ENCODE measurements around the gene MAPK1. TPM values are rescaled to one million over a fixed set of nuclear protein-coding genes. Genes with fewer than 3 reads are reported as not detected.
"Not testable (repeated sequence)": the region's sequence is repeated elsewhere in the genome, so short reads cannot be mapped to it uniquely, and the experiment has no call there.

MAPK1 gene
- total and polyA plus RNA-seq, 2 donors (not counting 3 experiments of a cell fraction or from before 2014, with no cell fraction given): 50.9 to 163 TPM

DNA sequence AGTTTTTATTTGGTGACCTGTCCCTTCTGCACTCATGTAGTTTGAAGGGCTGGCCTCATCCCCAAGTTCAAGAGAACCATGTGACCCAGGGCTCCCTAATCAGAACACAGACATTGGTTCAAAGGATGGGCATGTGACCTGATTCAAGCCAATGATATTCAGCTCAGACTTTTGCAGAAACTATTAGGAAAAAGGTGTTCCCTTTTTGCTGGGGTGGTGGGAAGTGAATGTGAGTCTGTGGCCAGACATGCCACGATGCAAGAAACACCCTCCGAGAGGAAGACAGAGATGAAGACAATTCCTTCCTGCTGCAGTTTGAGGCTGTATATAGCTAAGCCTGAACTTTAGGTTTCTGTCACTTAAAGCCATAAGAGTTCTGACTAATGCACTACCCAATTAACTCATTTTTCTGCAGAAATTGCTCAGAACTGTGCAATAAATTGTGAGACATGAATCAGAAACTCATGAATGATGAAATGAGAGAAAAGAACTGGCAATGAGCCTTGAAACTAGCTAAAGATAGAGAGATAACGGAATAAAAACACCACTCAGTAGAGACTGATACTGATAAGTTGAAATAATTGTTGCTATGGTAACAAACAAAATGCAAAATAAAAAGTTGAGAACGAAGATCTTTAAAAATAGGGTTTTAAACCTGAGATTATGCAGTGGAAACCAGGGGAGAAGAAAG, 9.2 kb upstream of the MAPK1 start:
- no peak for TF ChIP-seq CTCF (IDR thresholded peaks at IDR 0.05; ENCODE audit: extremely low read depth in 1 of 2, insufficient read depth in 1 of 2, low read depth in 1 of 2, low read length in 2 of 2)
- no peak for TF ChIP-seq POLR2A (IDR thresholded peaks at IDR 0.05; ENCODE audit: low read depth, low read length)
- TF ChIP-seq MYC (IDR thresholded peaks at IDR 0.05; ENCODE audit: low read depth, low read length): no peak
- no peak for TF ChIP-seq GATA2 (IDR thresholded peaks at IDR 0.05; ENCODE audit: insufficient read depth, insufficient read length, low read depth, low read length)
- TF ChIP-seq POLR2AphosphoS5 (IDR thresholded peaks at IDR 0.05; ENCODE audit: insufficient read depth, low read depth, low read length): no peak
- TF ChIP-seq MAX (IDR thresholded peaks at IDR 0.05; ENCODE audit: insufficient read depth, insufficient read length): no peak
- no peak for TF ChIP-seq JUN (IDR thresholded peaks at IDR 0.05; ENCODE audit: borderline replicate concordance, insufficient read depth, insufficient read length, low read depth)
- no peak for TF ChIP-seq FOS (IDR thresholded peaks at IDR 0.05; ENCODE audit: borderline replicate concordance, insufficient read depth, low read length)
- TF ChIP-seq EZH2 (IDR thresholded peaks at IDR 0.05; ENCODE audit: borderline replicate concordance, low read depth, low read length, severe bottlenecking): no peak
- intact Hi-C loops (cut with micrococcal nuclease) (no loop called here), dilution Hi-C loops (cut with MboI; ENCODE audit: extremely low pct_ligation_motif_present, low sequenced_read_pairs) (no loop called here)
- H3K9ac ChIP-seq (replicated peaks; ENCODE audit: extremely low read depth, insufficient read depth, low read length): no peak overlapping the region
- H3K36me3 ChIP-seq (ENCODE audit: control insufficient read depth in 2 of 2, extremely low read depth in 1 of 2, insufficient read depth in 2 of 2, low read length in 2 of 2): no peaks in the 10 kb centered on the region
- no peak overlapping the region for H2AFZ ChIP-seq (ENCODE audit: low read depth, low read length)
- H3K4me2 ChIP-seq (ENCODE audit: insufficient read depth, low read length): no peak overlapping the region
- H3K9me1 ChIP-seq (replicated peaks; ENCODE audit: control insufficient read depth, extremely low read depth, insufficient read depth, low read length): no peaks in the 10 kb centered on the region
- no peaks in the 10 kb centered on the region for H3K27me3 ChIP-seq (ENCODE audit: control insufficient read depth in 2 of 2, insufficient read depth in 2 of 2, low read length in 2 of 2)
- peak; percentile 57 for DNase-seq (ENCODE audit: low read depth, low spot score)
- no peaks in the 10 kb centered on the region for H3K79me2 ChIP-seq (ENCODE audit: control insufficient read depth, insufficient read depth, low read length)
- H3K9me3 ChIP-seq (replicated peaks; ENCODE audit: control insufficient read depth, insufficient read depth, low read length): no peaks in the 10 kb centered on the region
- POLR2A ChIA-PET: no interaction called here
- no peaks in the 10 kb centered on the region for H3K4me1 ChIP-seq (ENCODE audit: control insufficient read depth, extremely low read depth, insufficient read depth, low read length)
- no peak for FAIRE-seq
- no TSS peak for BruUV-seq (replicated peaks)
- no peak overlapping the region for H3K4me3 ChIP-seq (replicated peaks in 1 of 3; ENCODE audit: insufficient read depth in 1 of 3, low read depth in 1 of 3, low read length in 3 of 3)
- H3K27ac ChIP-seq (ENCODE audit: insufficient read depth, low read depth, low read length): no peak overlapping the region
- no peaks in the 10 kb centered on the region for H4K20me1 ChIP-seq (replicated peaks; ENCODE audit: control insufficient read depth, extremely low read depth, insufficient read depth, low read length)
- CTCF ChIA-PET: interaction anchor here (0.7 kb wide), 1 partner anchor 13 kb away, joined by 3 read pairs; no protein-coding TSS in a partner anchor

- H4K20me1 ChIP-seq (replicated peaks; ENCODE audit: control insufficient read depth, extremely low read depth, insufficient read depth, low read length); BruUV-seq (replicated peaks); H3K4me1 ChIP-seq (ENCODE audit: control insufficient read depth, extremely low read depth, insufficient read depth, low read length); H3K9ac ChIP-seq (replicated peaks; ENCODE audit: extremely low read depth, insufficient read depth, low read length); H3K4me3 ChIP-seq (replicated peaks in 1 of 3; ENCODE audit: insufficient read depth in 1 of 3, low read depth in 1 of 3, low read length in 3 of 3); H2AFZ ChIP-seq (ENCODE audit: low read depth, low read length); CTCF ChIA-PET; H3K79me2 ChIP-seq (ENCODE audit: control insufficient read depth, insufficient read depth, low read length); dilution Hi-C loops (cut with MboI; ENCODE audit: extremely low pct_ligation_motif_present, low sequenced_read_pairs); H3K27me3 ChIP-seq (ENCODE audit: control insufficient read depth in 2 of 2, insufficient read depth in 2 of 2, low read length in 2 of 2); FAIRE-seq; DNase-seq (ENCODE audit: low read depth, low spot score); intact Hi-C loops (cut with micrococcal nuclease); H3K9me1 ChIP-seq (replicated peaks; ENCODE audit: control insufficient read depth, extremely low read depth, insufficient read depth, low read length); H3K4me2 ChIP-seq (ENCODE audit: insufficient read depth, low read length); H3K27ac ChIP-seq (ENCODE audit: insufficient read depth, low read depth, low read length); H3K9me3 ChIP-seq (replicated peaks; ENCODE audit: control insufficient read depth, insufficient read depth, low read length); H3K36me3 ChIP-seq (ENCODE audit: control insufficient read depth in 2 of 2, extremely low read depth in 1 of 2, insufficient read depth in 2 of 2, low read length in 2 of 2): not testable (repeated sequence)
- POLR2A ChIA-PET: interaction anchor here (0.6 kb wide), 1 partner anchor 139 kb away, joined by 3 read pairs; no protein-coding TSS in a partner anchor
Observed at GRCh38 chr22:21874953-21875352, 7.5 kb upstream of the MAPK1 start.

Measured in endothelial cell of umbilical vein (primary cell).